Measurements from ENCODE around the gene FBL. TPM values are rescaled to one million over a fixed set of nuclear protein-coding genes. Genes with fewer than 3 reads are reported as not detected.

FBL gene
- total and polyA plus RNA-seq, 2 experiments from 2014 or later: 124 to 140 TPM

GRCh38 chr19:39845584-39845932, 621 bp downstream of the FBL start:
- no peaks in the 10 kb centered on the region for H3K27me3 ChIP-seq
- peak overlapping the region; percentile 92 for H3K27ac ChIP-seq
- DNase-seq (ENCODE audit: low read depth in 1 of 2, low spot score in 1 of 2): peak in 1 of 2 donors; percentile 31
- no peaks in the 10 kb centered on the region for H3K9me3 ChIP-seq (ENCODE audit: low read depth)
- peaks cover 34% of the 10 kb centered on the region for H3K4me1 ChIP-seq (ENCODE audit: low read depth)
- peak; percentile 16 for TF ChIP-seq CTCF (IDR thresholded peaks at IDR 0.05; ENCODE audit: low read depth, low read length)
- H3K36me3 ChIP-seq: no peaks in the 10 kb centered on the region
- peak overlapping the region; percentile 67 for H3K4me3 ChIP-seq

GRCh38 chr19:39845172-39845571, 1.0 kb downstream of the FBL start:
- Histone ChIP-seq H3K27me3 (no peaks in the 10 kb centered on the region), H3K4me3 (peak overlapping the region; percentile 67), H3K27ac (no peak overlapping the region), H3K36me3 (no peaks in the 10 kb centered on the region), H3K9me3 (ENCODE audit: low read depth) (no peaks in the 10 kb centered on the region), H3K4me1 (ENCODE audit: low read depth) (peaks cover 34% of the 10 kb centered on the region)
- no peak for DNase-seq (ENCODE audit: low read depth in 1 of 2, low spot score in 1 of 2)
- TF ChIP-seq CTCF (IDR thresholded peaks at IDR 0.05; ENCODE audit: low read depth, low read length): no peak

GRCh38 chr19:39843919-39844793, 2.0 kb downstream of the FBL start:
- Histone ChIP-seq H3K9me3 (ENCODE audit: low read depth) (no peaks in the 10 kb centered on the region), H3K36me3 (peaks cover under 1% of the 10 kb centered on the region), H3K27me3 (no peaks in the 10 kb centered on the region), H3K27ac (no peak overlapping the region), H3K4me1 (ENCODE audit: low read depth) (peaks cover 34% of the 10 kb centered on the region), H3K4me3 (no peak overlapping the region)
- peak; percentile 71 for TF ChIP-seq CTCF (IDR thresholded peaks at IDR 0.05; ENCODE audit: low read depth, low read length)
- peak; percentile 53 to 61 for DNase-seq (ENCODE audit: low read depth in 1 of 2, low spot score in 1 of 2)

GRCh38 chr19:39842693-39843435, 3.3 kb downstream of the FBL start:
- no peak for TF ChIP-seq CTCF (IDR thresholded peaks at IDR 0.05; ENCODE audit: low read depth, low read length)
- H3K27ac ChIP-seq: peak overlapping the region; percentile 26
- no peak for DNase-seq (ENCODE audit: low read depth in 1 of 2, low spot score in 1 of 2)

GRCh38 chr19:39841041-39841440, 5.1 kb downstream of the FBL start:
- DNase-seq (ENCODE audit: low read depth in 1 of 2, low spot score in 1 of 2): no peak
- Histone ChIP-seq H3K36me3 (peaks cover 24% of the 10 kb centered on the region), H3K9me3 (ENCODE audit: low read depth) (no peaks in the 10 kb centered on the region), H3K27me3 (no peaks in the 10 kb centered on the region), H3K4me1 (ENCODE audit: low read depth) (peaks cover 22% of the 10 kb centered on the region), H3K4me3 (no peak overlapping the region), H3K27ac (no peak overlapping the region)
- TF ChIP-seq CTCF (IDR thresholded peaks at IDR 0.05; ENCODE audit: low read depth, low read length): no peak

More at GRCh38 chr19:39842693-39843435, 3.3 kb downstream of the FBL start:
- H3K36me3 ChIP-seq: peaks cover 10% of the 10 kb centered on the region
- peaks cover 34% of the 10 kb centered on the region for H3K4me1 ChIP-seq (ENCODE audit: low read depth)
- no peaks in the 10 kb centered on the region for H3K9me3 ChIP-seq (ENCODE audit: low read depth)
- H3K27me3 ChIP-seq: no peaks in the 10 kb centered on the region
- no peak overlapping the region for H3K4me3 ChIP-seq

All from cardiac muscle cell (in vitro differentiated cells and primary cell).